22Rv1 (cell line): ENCODE data around the gene SLC39A8.

Experiments used
- CTCF ChIP-seq: fragments of 450-650 bp; IDR thresholded peaks from 2 replicates; pipeline ENCODE4 v1.5.1; 2017; ENCODE audit warnings: mild to moderate bottlenecking
- ZFX ChIP-seq: fragments of 450-650 bp; IDR thresholded peaks from 2 replicates; pipeline ENCODE4 v1.6.1; 2017; ENCODE audit warnings: antibody characterized with exemption, borderline replicate concordance

- TF ChIP-seq CTCF (no peak), ZFX (no peak)
Observed at GRCh38 chr4:102244878-102245535, 100.3 kb downstream of the SLC39A8 start.
